Stimulated activated CD8-positive, alpha-beta memory T cell treated with anti-CD3 and anti-CD28 coated beads, Interleukin-4, amount 100 ng/mL, for 48 hours (primary cell): ENCODE measurements around the gene TOMM7.
"Not testable (repeated sequence)": the region's sequence is repeated elsewhere in the genome, so short reads cannot be mapped to it uniquely, and the experiment has no call there.

Experiments used
- DNase-seq: peaks from one replicate; pipeline ENCODE4 v3.0.0-alpha.2; 2020

Gene TOMM7

GRCh38 chr7:22779730-22780323 is 42.8 kb downstream of the TOMM7 start:
- not testable (repeated sequence) for DNase-seq

GRCh38 chr7:22776964-22777363 is 45.7 kb downstream of the TOMM7 start:
- DNase-seq = no peak

GRCh38 chr7:22772885-22773284 is 49.8 kb downstream of the TOMM7 start:
- DNase-seq = no peak

- DNase-seq = no peak
Measured at GRCh38 chr7:22771872-22772228, 50.8 kb downstream of the TOMM7 start.

GRCh38 chr7:22771194-22771871 is 51.3 kb downstream of the TOMM7 start:
- no peak for DNase-seq

GRCh38 chr7:22765609-22766008 is 57.0 kb downstream of the TOMM7 start:
- DNase-seq = no peak
